Ovary (tissue), 3 donors: ENCODE data around the gene SHISA6.

Experiments
- POLR2A ChIP-seq: fragments of 450-650 bp; IDR thresholded peaks from one replicate; pipeline ENCODE4 v1.6.1; 2017; ENCODE audit warnings: antibody characterized with exemption, mild to moderate bottlenecking, moderate library complexity
- TF ChIP-seq, protein P1 (sequence below), 3 donors: fragments of 450-650 bp in 2 of 3; fragments of 200-600 bp in 1 of 3; IDR thresholded peaks; one replicate each; pipeline versions ENCODE4 v1.5.1 to v1.8.0; 2016 to 2022; ENCODE audit warnings: antibody characterized with exemption in 3 of 3, mild to moderate bottlenecking in 1 of 3
- donor health status: DM: no; HTN: no; CAD: no.

DNA sequence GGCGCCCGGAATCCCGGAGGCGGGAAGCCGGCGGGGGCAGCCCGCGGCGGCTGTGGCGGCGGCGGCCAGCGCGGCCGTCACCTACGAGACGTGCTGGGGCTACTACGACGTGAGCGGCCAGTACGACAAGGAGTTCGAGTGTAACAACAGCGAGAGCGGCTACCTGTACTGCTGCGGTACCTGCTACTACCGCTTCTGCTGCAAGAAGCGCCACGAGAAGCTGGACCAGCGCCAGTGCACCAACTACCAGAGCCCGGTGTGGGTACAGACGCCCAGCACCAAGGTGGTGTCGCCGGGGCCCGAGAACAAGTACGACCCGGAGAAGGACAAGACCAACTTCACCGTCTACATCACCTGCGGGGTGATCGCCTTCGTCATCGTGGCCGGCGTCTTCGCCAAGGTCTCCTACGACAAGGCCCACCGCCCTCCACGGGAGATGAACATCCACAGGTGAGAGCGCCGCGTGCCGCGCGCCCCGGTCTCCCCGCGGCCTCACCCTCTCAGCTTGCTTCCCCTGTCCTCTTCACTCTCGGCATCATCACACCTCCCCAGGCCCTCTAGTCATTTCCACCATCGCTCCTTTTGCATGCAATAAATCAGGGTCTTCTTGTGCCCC, 706 bp downstream of the SHISA6 start:
- TF ChIP-seq, protein P1, sequence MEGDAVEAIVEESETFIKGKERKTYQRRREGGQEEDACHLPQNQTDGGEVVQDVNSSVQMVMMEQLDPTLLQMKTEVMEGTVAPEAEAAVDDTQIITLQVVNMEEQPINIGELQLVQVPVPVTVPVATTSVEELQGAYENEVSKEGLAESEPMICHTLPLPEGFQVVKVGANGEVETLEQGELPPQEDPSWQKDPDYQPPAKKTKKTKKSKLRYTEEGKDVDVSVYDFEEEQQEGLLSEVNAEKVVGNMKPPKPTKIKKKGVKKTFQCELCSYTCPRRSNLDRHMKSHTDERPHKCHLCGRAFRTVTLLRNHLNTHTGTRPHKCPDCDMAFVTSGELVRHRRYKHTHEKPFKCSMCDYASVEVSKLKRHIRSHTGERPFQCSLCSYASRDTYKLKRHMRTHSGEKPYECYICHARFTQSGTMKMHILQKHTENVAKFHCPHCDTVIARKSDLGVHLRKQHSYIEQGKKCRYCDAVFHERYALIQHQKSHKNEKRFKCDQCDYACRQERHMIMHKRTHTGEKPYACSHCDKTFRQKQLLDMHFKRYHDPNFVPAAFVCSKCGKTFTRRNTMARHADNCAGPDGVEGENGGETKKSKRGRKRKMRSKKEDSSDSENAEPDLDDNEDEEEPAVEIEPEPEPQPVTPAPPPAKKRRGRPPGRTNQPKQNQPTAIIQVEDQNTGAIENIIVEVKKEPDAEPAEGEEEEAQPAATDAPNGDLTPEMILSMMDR (IDR thresholded peaks at IDR 0.05) = no peak
- no peak for TF ChIP-seq POLR2A
